Breast epithelium (tissue), 3 donors: ENCODE data around the gene ATP6V1F.

ENCODE experiments used
- CTCF ChIP-seq, 3 donors: fragments of 450-650 bp; IDR thresholded peaks; one replicate each; pipeline ENCODE4 v1.5.1; 2016 to 2017; ENCODE audit warnings: antibody characterized with exemption in 3 of 3, mild to moderate bottlenecking in 3 of 3, moderate library complexity in 3 of 3
- POLR2A ChIP-seq: fragments of 450-650 bp; IDR thresholded peaks from one replicate; pipeline ENCODE4 v1.6.1; 2016; ENCODE audit warnings: antibody characterized with exemption, mild to moderate bottlenecking, moderate library complexity

DNA sequence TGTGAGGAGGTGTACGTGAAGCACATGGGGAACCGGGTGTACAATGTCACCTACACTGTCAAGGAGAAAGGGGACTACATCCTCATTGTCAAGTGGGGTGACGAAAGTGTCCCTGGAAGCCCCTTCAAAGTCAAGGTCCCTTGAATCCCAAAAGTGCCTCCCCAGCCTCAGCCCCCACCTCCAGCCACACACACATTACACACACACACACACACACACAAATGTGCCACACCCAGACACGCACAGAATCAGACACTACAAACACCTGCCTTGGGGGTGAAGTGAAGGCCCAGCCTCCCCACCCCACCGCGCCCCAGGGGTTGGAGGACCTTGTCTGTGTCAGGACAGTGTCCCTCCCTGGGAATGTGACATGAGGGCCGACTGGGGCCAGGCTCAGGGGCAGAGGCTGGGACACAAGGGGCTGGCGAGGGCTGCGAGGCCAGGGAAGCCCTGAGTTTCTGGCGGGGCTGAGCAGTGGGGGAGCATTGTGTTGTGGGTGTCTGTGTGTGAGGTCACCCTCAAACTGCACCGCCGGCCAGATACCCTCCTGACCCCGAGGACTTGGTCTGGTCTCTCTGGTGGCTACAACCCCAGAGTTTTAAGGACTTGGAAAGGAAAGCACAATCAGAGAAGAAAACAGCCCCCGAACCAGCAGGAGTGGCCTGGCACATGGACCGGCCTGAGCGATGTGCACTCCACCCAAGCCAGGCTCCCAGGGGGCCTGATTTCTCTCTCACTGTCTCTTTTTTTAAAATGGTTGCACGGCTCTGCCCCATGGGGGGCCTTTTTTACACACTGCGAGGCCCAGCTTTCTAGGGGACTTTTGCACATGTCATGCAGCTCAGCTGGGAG lies 4.0 kb upstream of the ATP6V1F start:
- TF ChIP-seq POLR2A (no peak), CTCF (IDR thresholded peaks at IDR 0.05) (no peak)
